H7 (cell line): Measurements from ENCODE around the gene GPR63. TPM values are rescaled to one million over a fixed set of nuclear protein-coding genes. Genes with fewer than 3 reads are reported as not detected.

ENCODE experiments used
- DNase-seq: peaks from one replicate; pipeline ENCODE4 v3.0.0; 2012
- H3K27me3 ChIP-seq: 2 replicates; pipeline ENCODE4 v1.6.0; 2011; ENCODE audit warnings: mild to moderate bottlenecking, low read length; ENCODE audit not compliant: control insufficient read depth, insufficient read depth
- H3K36me3 ChIP-seq: replicated peaks from 2 replicates; pipeline ENCODE4 v1.5.1; 2011; ENCODE audit warnings: low read length; ENCODE audit not compliant: control insufficient read depth, insufficient read depth
- H3K4me3 ChIP-seq: 2 replicates; pipeline ENCODE4 v1.5.1; 2011; ENCODE audit warnings: low read depth, mild to moderate bottlenecking, control low read depth, low read length, moderate library complexity; ENCODE audit not compliant: insufficient read depth
- total RNA-seq: library from RNA; depleted of rRNA; stranded (reverse); fragments of >200 nt; shearing (Covaris generic); gene quantifications from 2 replicates; pipeline ENCODE4 v1.2.3, GENCODE V29; 2014

The GPR63 gene
- total RNA-seq, 1 experiment from 2014 or later, result 4.2 TPM

GRCh38 chr6:96795481-96795880 lies 41.8 kb downstream of the GPR63 start:
- Histone ChIP-seq H3K27me3 (no peaks in the 10 kb centered on the region), H3K4me3 (no peak overlapping the region), H3K36me3 (peaks cover 5% of the 10 kb centered on the region)
- DNase-seq, result no peak

GRCh38 chr6:96794980-96795379 lies 42.3 kb downstream of the GPR63 start:
- peaks cover 5% of the 10 kb centered on the region for H3K36me3 ChIP-seq
- H3K27me3 ChIP-seq, result no peaks in the 10 kb centered on the region
- no peak for DNase-seq
- H3K4me3 ChIP-seq, result no peak overlapping the region

DNA sequence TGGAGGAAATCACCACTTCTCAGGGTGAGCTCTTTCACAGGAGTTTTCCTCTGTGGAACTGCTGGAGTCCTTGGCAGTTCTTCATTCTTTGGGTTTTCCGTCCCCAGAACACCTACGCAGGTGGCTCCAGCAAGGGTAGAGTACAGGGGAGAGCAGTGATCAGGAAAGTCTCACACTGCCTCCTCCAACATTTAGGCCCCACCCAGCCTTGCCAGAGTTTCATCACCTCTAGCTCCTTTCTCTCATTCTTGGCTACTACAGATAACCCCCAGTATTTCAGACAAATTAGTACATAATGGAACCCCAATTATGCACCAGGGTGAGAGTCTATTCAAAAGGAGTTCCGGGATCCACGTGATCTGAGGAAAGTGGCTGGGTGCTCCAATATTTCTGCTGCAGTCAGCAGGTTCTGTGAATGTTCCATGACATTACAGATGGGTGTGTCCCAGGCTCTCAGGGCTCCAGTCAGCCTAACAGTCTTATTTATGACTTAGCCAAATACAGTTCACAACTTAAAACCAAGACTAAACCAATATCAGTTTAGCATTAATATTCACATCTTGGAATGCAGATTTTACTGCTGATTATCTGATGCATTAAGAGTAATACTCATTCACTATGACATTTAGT lies 44.6 kb downstream of the GPR63 start:
- Histone ChIP-seq H3K4me3 (no peak overlapping the region), H3K27me3 (no peaks in the 10 kb centered on the region), H3K36me3 (no peaks in the 10 kb centered on the region)
- no peak for DNase-seq

DNA sequence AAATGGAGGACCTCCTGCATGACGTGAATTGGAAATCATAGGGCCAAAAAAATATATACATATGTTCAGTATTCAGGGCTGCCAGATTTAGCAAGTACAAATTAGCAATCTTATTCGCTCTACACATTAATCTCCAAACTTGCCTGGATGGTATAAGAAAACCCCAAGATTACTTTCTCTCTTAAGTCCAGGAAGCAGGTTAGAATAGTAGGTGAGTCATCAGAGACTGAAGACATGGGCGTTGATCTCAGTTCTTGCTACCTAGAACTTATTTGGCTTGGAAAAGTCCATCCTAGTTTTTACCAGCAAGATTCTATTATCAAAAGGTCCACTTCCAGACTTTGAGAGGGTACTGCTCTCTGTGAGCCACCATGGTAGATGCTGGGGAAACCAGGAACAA lies 47.4 kb downstream of the GPR63 start:
- no peak overlapping the region for H3K4me3 ChIP-seq
- H3K36me3 ChIP-seq, result no peaks in the 10 kb centered on the region
- no peak for DNase-seq
- H3K27me3 ChIP-seq, result no peaks in the 10 kb centered on the region

DNA sequence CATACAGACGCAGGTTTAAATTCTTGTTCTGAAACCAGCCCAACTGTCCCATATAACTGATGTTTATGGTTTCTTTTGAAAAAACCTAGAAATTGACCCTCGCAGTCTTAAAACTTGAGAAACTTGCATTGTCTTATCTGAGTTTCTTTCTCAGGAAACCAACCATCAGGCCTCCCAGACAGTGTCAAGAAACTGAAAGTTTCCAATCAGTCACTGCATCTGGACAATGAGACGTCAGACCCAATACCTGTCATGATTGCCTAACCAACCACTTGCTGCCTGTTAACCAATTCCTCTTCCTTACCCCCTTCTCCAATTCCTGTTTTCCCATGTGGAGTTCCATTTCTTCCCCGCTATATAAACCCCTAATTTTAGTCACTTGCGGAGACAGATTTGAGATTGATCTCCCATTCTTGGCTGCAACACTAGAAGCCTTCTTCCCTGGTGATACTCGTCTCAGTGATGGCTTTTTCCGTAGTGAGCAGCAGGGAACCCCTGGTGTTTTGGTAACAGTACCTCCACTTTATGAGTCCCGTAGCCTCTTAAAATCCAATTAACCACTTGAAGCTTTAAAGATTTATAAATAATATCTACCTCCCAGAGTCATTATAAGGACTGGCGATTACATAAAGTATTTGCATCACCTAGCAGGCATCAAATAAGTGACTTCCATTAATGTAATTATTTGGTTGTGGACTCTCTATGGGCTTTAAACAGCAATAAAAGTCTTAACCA lies 49.3 kb downstream of the GPR63 start:
- no peaks in the 10 kb centered on the region for H3K27me3 ChIP-seq
- no peak for DNase-seq
- H3K36me3 ChIP-seq, result no peaks in the 10 kb centered on the region
- no peak overlapping the region for H3K4me3 ChIP-seq

DNA sequence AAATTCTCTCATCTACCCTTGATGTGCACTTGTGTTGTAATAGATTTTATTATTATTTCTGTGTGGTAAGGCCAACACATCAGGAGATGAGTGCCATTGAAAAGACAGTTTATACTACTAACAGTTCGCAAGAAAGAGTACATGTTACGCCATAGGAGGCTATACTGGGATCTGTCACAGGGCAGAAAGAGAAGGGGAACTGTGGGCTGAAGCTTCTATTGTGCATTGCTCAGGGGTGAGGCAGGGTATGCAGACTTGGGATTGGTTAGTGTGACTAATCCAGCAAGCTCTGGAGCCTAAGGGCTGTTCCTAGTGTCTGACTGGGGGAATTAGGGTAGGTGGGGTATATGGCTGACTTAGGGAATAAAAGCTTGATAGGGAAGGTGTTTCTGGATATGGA lies 50.9 kb downstream of the GPR63 start:
- no peak for DNase-seq
- Histone ChIP-seq H3K36me3 (no peaks in the 10 kb centered on the region), H3K4me3 (no peak overlapping the region), H3K27me3 (no peaks in the 10 kb centered on the region)

DNA sequence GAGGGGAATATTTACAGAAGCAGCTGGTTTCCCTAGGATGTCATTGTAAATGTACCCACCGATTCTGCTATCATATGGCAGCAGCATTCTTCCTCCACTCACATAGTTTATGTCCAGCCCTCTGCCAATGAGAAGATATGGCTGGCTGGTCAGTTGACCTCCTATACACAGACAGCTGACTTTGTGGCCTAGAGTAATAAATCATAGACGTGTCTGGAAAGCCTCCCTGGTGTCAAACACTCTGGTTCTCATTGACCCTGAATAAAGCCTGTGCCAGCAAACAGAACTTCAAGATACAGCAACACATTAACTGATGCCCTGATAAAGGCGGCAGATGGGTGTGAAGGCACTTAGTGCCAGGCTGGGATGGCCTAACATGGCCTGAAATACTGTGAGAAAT lies 52.6 kb downstream of the GPR63 start:
- no peaks in the 10 kb centered on the region for H3K36me3 ChIP-seq
- H3K27me3 ChIP-seq, result no peaks in the 10 kb centered on the region
- DNase-seq, result no peak
- no peak overlapping the region for H3K4me3 ChIP-seq

DNA sequence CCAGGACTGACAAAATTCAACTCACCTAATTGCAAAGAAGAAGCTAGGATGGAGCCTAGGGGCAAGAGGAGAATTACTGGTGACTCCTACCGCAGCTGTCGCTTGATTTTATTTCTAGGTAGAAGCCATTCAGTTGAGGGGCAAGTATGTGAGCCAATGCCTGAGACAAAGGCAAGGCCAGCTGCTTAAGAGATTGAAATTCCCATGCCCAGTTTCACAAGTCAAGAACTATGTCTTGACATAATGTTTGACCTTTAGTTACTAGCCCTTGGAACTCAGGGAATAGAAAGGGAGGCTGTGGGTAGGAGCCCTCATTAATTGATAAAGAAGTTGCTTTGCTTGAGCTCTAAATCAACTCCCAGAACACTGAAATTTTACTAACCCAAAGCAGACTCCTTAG lies 54.0 kb downstream of the GPR63 start:
- no peaks in the 10 kb centered on the region for H3K36me3 ChIP-seq
- DNase-seq, result no peak
- H3K4me3 ChIP-seq, result no peak overlapping the region
- no peaks in the 10 kb centered on the region for H3K27me3 ChIP-seq

DNA sequence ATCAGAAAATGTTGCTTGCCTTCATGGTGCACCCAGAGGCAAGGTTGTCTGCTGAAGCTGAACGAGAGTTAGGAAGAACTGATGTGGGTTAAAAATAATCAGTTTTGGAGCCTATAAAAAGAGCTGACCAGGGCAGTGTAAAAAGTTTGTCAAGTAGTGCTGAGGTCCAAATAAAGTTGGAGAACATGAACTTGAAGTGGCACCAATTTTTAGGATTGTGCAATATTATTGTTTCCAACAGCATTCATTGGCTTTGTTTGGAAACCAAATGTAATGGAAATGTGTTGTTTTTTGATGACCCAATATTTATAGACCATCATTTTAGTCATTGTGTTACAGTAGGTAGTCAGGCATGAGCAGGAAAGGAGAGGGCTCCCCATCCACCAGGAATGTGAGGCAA lies 55.7 kb downstream of the GPR63 start:
- Histone ChIP-seq H3K27me3 (no peaks in the 10 kb centered on the region), H3K36me3 (no peaks in the 10 kb centered on the region), H3K4me3 (no peak overlapping the region)
- DNase-seq, result no peak

DNA sequence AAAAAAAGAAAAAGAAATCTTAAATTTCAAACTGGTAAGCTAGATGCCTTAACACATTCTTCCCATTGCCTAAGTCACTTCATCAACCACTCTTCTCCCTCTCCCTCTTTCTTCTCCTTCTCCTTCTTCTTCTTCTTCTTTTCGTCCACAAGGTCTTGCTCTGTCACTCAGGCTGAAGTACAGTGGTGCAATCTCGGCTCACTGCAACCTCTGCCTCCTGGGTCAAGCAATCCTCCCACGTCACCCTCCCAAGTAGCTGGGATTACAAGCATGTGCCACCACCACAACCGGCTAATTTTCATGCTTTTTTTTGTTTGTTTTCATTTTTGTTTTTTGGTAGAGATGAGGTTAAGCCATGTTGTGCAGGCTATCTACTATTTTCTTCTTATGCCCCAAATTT lies 60.2 kb downstream of the GPR63 start:
- Histone ChIP-seq H3K27me3 (no peaks in the 10 kb centered on the region), H3K36me3 (no peaks in the 10 kb centered on the region), H3K4me3 (no peak overlapping the region)

GRCh38 chr6:96775727-96776400 lies 61.4 kb downstream of the GPR63 start:
- Histone ChIP-seq H3K27me3 (no peaks in the 10 kb centered on the region), H3K4me3 (no peak overlapping the region), H3K36me3 (no peaks in the 10 kb centered on the region)
- no peak for DNase-seq

More for the DNA sequence above, 60.2 kb downstream of the GPR63 start:
- no peak for DNase-seq

DNA sequence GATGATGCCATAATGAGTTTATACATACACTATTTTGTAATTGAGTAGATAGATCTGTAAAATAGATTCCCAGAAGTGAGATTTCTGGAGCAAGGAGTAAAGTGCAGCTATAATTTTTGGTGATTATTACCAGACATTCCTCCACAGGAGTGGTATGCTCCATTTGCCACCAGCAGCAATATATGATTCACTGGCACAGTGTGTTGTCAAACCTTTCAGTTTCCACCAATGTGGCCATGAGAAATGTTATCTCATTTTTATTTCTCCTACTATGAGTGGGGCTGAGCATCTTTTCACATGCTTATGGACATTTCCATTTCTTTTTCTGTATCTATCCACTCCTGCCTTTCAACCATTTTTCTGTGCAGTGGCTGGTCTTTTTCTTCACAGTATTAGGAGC lies 70.5 kb downstream of the GPR63 start:
- DNase-seq, result no peak
- Histone ChIP-seq H3K36me3 (no peaks in the 10 kb centered on the region), H3K27me3 (no peaks in the 10 kb centered on the region), H3K4me3 (no peak overlapping the region)

DNA sequence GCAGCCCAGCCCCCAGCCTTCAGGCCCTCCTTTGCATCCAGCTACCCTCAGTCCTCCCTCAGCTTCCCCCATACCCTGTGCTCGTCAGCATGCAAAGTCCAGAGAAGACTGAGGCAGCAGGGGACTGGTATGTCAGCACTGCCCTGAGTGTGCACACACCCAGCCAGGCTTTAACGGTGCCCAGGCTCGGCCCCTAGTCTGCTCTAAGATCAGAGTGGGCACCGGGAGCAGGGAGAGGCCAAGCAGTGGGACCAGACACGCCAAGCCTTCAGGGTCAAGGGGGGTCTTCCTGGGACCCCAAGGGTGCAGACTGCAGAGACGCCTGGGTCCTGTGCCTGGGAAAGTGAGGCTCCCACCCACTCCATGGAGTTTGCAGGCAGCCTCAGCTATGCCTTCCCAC lies 74.7 kb downstream of the GPR63 start:
- Histone ChIP-seq H3K27me3 (no peaks in the 10 kb centered on the region), H3K36me3 (no peaks in the 10 kb centered on the region), H3K4me3 (no peak overlapping the region)
- DNase-seq, result no peak

- DNase-seq, result no peak
- Histone ChIP-seq H3K4me3 (no peak overlapping the region), H3K36me3 (no peaks in the 10 kb centered on the region), H3K27me3 (no peaks in the 10 kb centered on the region)
Observed at GRCh38 chr6:96761794-96762193, 75.5 kb downstream of the GPR63 start.

- no peaks in the 10 kb centered on the region for H3K36me3 ChIP-seq
- peak; percentile 30 for DNase-seq
- H3K27me3 ChIP-seq, result no peaks in the 10 kb centered on the region
- no peak overlapping the region for H3K4me3 ChIP-seq
Observed at GRCh38 chr6:96760153-96760687, 77.1 kb downstream of the GPR63 start.
